Adipocyte (in vitro differentiated cells): ENCODE measurements around the gene CREB5.
"Not testable (repeated sequence)": the region's sequence is repeated elsewhere in the genome, so short reads cannot be mapped to it uniquely, and the experiment has no call there.

ENCODE experiments used
- DNase-seq: peaks from one replicate; pipeline ENCODE4 v3.0.0-alpha.2; 2015; ENCODE audit warnings: low read depth
- H3K27me3 ChIP-seq: replicated peaks from 2 replicates; pipeline ENCODE4 v1.7.0; 2013; ENCODE audit warnings: mild to moderate bottlenecking, low read length, moderate library complexity; ENCODE audit not compliant: control insufficient read depth, insufficient read depth
- H3K36me3 ChIP-seq: 2 replicates; pipeline ENCODE4 v1.7.0; 2013; ENCODE audit warnings: low read length, mild to moderate bottlenecking, moderate library complexity; ENCODE audit not compliant: control insufficient read depth, insufficient read depth, severe bottlenecking
- H3K4me1 ChIP-seq: 2 replicates; pipeline ENCODE4 v1.7.0; 2013; ENCODE audit warnings: mild to moderate bottlenecking, low read length, moderate library complexity; ENCODE audit not compliant: control insufficient read depth, insufficient read depth
- H3K4me3 ChIP-seq: 2 replicates; pipeline ENCODE4 v1.7.0; 2013; ENCODE audit warnings: mild to moderate bottlenecking, low read length, moderate library complexity
- H3K9ac ChIP-seq: 2 replicates; pipeline ENCODE4 v1.7.0; 2013; ENCODE audit warnings: mild to moderate bottlenecking, low read length, moderate library complexity
- H3K9me3 ChIP-seq: 2 replicates; pipeline ENCODE4 v1.7.0; 2013; ENCODE audit warnings: mild to moderate bottlenecking, low read length, moderate library complexity; ENCODE audit not compliant: control insufficient read depth

Gene CREB5

DNA sequence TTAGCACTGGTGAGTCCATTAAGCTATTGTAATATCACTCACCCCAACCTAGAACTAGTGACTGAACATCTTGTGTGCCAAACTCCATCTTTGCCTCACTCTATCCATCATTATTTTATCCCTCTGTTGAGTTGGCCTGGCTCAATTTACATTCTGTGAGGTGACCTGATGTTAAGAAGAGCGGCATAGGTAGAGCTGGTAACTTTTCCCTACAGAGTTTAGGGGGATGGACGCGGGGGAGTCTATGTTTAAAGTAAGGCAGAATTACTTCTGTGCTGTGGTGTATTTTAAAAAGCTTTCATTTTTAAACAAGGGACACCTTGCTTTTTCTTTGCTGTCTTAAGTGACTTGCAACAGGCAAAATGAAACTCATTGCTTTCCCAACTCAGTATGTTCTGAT is 186.3 kb downstream of the CREB5 start:
- no peaks in the 10 kb centered on the region for H3K36me3 ChIP-seq
- no peaks in the 10 kb centered on the region for H3K9me3 ChIP-seq
- DNase-seq, result no peak
- H3K27me3 ChIP-seq, result no peaks in the 10 kb centered on the region
- no peak overlapping the region for H3K4me3 ChIP-seq
- H3K9ac ChIP-seq, result no peak overlapping the region
- H3K4me1 ChIP-seq, result no peaks in the 10 kb centered on the region

DNA sequence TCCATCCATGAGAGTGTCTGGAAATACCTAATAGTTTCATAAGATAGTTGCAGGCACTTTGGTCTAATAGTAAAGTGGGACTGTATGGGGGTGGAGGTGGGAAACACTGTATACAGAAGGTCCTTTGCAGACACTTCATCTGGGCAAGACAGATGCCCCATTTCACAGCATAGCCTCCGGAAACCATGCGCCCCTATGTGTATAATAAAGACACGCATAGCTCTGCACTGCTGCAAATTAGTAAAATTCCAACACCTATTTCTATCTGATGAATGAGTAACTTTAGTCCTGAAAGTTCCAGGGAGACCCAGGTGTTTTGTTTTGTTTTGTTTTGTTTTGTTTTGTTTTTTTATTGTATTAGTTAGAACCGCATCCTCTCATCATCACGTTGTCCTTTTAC is 187.1 kb downstream of the CREB5 start:
- Histone ChIP-seq H3K9ac (no peak overlapping the region), H3K36me3 (no peaks in the 10 kb centered on the region), H3K27me3 (no peaks in the 10 kb centered on the region), H3K4me1 (no peaks in the 10 kb centered on the region), H3K4me3 (no peak overlapping the region), H3K9me3 (no peaks in the 10 kb centered on the region)
- no peak for DNase-seq

DNA sequence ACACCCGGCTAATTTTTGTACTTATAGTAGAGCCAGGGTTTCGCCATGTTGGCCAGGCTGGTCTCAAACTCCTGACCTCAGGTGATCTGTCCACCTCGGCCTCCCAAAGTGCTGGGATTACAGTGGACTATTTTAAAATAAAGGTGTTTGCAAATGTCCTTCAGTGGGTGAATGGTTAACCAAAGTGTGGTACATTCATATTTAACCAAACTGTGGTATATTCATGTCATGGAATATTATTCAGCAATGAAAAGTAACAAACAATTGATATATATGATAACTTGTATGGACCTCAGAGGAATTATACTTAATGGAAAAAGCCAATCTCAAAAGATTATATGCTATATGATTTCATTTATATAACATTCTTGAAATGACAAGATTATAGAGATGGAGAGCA is 190.0 kb downstream of the CREB5 start:
- no peaks in the 10 kb centered on the region for H3K4me1 ChIP-seq
- no peaks in the 10 kb centered on the region for H3K27me3 ChIP-seq
- H3K36me3 ChIP-seq, result no peaks in the 10 kb centered on the region

DNA sequence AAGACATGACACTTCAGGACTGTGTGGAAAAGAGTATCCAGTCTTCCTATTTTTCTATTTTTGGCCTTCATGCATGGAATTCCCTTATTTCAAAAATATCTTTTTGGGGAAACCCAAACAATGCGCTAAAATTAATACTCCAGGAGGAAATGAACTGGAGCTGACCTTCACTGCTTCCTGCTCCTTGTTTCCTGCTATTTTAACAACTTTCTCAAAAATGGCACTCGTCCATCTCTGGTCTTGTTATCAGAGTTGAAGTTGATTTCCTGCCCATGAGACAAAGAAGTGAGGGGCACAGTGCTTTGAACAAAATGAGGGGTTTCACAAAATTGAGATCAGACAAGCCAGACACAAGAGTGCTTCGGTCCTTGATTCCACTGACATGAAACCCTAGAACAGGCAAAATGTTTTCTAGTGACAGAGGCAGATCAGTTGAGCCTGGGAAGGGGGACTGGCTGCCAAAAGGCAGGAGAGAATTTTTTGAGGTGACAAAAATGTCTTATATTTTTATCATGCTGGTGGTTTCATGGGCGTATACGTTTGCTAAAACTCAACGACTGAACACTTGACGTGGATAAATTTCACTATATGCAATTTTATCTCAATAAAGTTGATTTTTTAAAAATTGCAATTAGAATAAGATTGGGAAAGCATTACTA is 193.2 kb downstream of the CREB5 start:
- H3K9me3 ChIP-seq, result no peaks in the 10 kb centered on the region
- peaks cover 11% of the 10 kb centered on the region for H3K4me1 ChIP-seq
- H3K4me3 ChIP-seq, result no peak overlapping the region
- H3K9ac ChIP-seq, result no peak overlapping the region
- H3K27me3 ChIP-seq, result no peaks in the 10 kb centered on the region
- DNase-seq, result no peak
- H3K36me3 ChIP-seq, result no peaks in the 10 kb centered on the region

More for the DNA sequence above, 190.0 kb downstream of the CREB5 start:
- DNase-seq, result no peak
- Histone ChIP-seq H3K9me3 (no peaks in the 10 kb centered on the region), H3K9ac (no peak overlapping the region), H3K4me3 (no peak overlapping the region)

DNA sequence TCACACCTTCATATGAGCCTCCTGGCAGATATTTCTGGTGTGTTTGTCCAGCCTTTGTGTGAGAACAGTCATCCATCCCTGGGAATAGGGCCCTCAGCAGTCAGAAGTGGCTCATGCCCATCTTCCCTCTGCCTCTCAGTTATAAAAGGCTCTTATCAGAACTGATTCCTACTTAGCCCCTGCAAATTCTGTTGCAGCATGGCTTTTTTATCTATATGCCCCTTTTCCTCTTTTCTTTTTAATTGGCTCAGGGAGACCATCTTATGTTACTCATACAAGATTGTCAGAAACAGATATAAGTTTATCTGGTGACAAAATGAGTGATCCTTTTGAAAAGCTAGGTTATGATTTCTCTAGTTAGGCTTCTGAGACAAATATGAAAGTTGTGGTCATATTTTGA is 194.1 kb downstream of the CREB5 start:
- no peak for DNase-seq
- H3K4me3 ChIP-seq, result no peak overlapping the region
- H3K27me3 ChIP-seq, result no peaks in the 10 kb centered on the region
- H3K36me3 ChIP-seq, result no peaks in the 10 kb centered on the region
- H3K9ac ChIP-seq, result no peak overlapping the region
- H3K4me1 ChIP-seq, result peaks cover 11% of the 10 kb centered on the region
- no peaks in the 10 kb centered on the region for H3K9me3 ChIP-seq

DNA sequence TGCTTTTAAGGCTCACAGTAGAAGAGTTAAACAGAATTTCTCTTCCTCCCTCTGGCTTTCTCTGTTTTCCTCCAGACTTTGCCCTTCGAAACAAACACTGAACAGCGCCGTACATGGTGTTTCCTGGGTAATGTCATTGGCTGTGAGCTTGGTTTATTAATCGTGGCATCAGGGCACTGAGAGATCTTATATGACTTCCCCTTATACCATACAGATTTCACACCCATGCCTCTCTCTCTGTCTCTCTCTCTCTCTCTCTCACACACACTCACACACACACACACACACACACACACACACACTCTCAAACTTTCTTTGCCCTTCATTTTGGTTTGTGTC is 195.5 kb downstream of the CREB5 start:
- Histone ChIP-seq H3K4me1 (peaks cover 11% of the 10 kb centered on the region), H3K9ac (no peak overlapping the region), H3K27me3 (no peaks in the 10 kb centered on the region), H3K36me3 (no peaks in the 10 kb centered on the region), H3K9me3 (no peaks in the 10 kb centered on the region), H3K4me3 (no peak overlapping the region)
- no peak for DNase-seq

DNA sequence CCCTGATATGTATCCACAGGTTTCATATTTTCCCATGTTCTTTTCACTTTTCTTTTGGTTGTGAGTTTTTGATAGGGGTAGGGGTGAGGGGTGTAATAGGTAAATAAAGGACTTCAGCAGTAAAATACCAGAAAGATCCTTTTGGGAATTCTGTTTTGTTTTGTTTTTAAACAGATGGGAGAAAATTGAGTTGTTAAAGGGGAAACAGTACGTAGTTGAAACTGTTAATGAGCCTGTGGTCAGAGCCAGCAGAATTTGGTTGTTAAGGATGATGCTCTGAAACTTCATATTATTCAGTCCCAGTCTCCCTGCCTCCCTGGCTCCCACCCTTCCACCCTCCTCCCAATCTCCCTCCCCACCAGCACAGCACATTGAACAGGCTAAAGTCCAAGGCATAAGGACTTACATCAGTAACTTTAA is 195.9 kb downstream of the CREB5 start:
- no peak overlapping the region for H3K9ac ChIP-seq
- no peak for DNase-seq
- H3K4me1 ChIP-seq, result peaks cover 11% of the 10 kb centered on the region
- no peaks in the 10 kb centered on the region for H3K36me3 ChIP-seq
- no peak overlapping the region for H3K4me3 ChIP-seq
- H3K9me3 ChIP-seq, result no peaks in the 10 kb centered on the region
- no peaks in the 10 kb centered on the region for H3K27me3 ChIP-seq

DNA sequence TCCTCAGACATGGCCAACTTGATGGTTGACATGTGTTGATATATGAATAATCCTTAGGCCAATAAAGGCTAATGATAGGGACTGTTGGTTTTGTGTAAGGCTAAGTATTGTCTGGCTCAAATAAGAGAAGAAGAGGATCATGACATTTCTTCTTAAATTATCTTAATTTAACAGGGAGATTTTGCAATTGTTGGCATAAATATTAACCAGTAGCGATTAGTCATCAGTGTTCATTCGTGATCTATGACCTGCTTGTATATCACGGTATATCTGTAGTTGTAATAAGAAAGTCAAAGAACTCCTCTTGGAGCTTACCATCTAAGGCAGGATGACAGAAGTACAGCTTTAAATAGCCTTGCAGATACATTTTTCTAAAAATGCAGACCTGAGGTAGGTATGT is 196.4 kb downstream of the CREB5 start:
- no peaks in the 10 kb centered on the region for H3K27me3 ChIP-seq
- no peak overlapping the region for H3K9ac ChIP-seq
- H3K36me3 ChIP-seq, result no peaks in the 10 kb centered on the region
- no peak for DNase-seq
- H3K4me3 ChIP-seq, result no peak overlapping the region
- H3K9me3 ChIP-seq, result no peaks in the 10 kb centered on the region
- peaks cover 11% of the 10 kb centered on the region for H3K4me1 ChIP-seq

DNA sequence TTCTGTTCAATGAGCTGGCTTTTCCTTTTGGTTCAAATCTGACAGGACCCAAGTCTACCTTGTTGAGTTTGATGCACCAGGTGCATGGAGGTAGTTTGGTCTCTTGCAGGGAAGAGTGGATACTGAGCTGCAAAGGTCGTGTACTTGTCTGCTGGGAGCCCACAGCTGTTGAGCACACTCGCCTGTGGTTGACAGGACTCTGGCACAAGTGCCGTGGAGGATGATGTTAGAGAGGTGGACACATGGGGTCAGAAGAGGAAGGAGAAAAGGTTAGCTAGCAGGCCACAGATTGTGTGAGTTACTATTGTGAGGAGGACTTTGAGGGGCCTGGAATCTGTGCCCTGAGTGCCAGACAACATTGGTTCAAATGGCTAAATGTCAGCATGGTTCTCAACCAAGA is 197.3 kb downstream of the CREB5 start:
- H3K4me3 ChIP-seq, result no peak overlapping the region

DNA sequence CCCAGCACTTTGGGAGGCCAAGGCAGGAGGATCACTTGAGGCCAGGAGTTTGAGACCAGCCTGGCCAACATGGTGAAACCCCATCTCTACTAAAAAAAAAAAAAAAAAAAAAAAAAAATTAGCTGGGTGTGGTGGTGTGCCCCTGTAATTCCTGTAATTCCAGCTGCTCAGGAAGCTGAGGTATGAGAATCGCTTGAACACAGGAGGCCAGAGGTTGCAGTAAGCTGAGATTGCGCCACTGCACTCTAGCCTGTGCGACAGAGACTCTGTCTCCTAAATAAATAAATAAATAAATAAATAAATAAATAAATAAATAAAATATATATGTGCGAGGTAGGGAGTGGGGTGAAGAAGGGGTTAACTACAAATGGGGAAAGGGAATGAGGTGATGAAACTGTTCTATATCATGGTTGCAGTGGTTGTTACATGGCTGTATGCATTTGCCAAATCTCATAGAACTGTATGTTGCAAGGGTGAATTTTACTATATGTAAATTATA is 199.1 kb downstream of the CREB5 start:
- H3K4me3 ChIP-seq, H3K9ac ChIP-seq, H3K27me3 ChIP-seq, H3K36me3 ChIP-seq, H3K9me3 ChIP-seq, DNase-seq: not testable (repeated sequence)
- H3K4me1 ChIP-seq, result peaks cover 11% of the 10 kb centered on the region

More for the DNA sequence above, 197.3 kb downstream of the CREB5 start:
- Histone ChIP-seq H3K9me3 (no peaks in the 10 kb centered on the region), H3K27me3 (no peaks in the 10 kb centered on the region), H3K36me3 (no peaks in the 10 kb centered on the region), H3K4me1 (peaks cover 11% of the 10 kb centered on the region), H3K9ac (no peak overlapping the region)
- DNase-seq, result no peak

DNA sequence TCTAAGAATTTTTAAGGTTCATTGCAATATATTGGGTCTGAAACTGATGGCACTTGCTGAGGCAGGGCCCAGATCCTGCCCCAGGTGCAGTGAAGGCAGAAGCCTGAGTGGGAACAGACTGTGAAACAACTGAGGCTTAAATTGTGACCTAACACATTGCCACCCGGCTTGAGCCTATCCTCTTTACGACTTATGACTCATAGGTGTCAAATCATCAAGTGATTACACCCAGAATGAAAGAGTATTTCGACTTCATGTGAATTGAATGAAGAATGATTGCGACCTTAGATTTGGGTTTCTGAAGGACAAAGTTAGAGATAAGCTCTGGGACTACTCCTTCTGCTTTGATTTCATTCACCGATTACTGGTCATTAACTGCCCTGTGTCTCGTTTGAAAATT is 200.9 kb downstream of the CREB5 start:
- Histone ChIP-seq H3K27me3 (no peaks in the 10 kb centered on the region), H3K36me3 (no peaks in the 10 kb centered on the region), H3K9ac (no peak overlapping the region), H3K4me1 (peaks cover 11% of the 10 kb centered on the region), H3K4me3 (no peak overlapping the region), H3K9me3 (no peaks in the 10 kb centered on the region)
- DNase-seq, result no peak

DNA sequence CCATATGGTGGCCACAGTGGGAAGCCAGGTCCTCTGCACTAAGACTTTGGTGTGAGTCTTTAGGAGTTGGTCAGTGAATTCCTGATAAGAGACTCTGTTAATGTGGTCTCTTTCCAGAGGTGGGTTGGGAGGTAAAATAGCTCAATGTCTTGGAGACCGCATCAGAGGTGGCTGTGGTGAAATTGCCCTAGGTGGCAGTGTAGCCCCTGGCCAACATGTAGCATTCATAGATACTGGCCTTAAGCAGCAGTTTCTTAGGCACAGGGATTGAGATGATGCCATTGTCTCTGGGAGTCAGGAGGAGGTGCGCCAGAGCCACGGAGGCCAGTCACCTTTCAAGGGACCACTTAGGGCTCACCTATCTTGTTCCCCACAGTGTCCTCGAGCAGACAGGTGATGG is 202.8 kb downstream of the CREB5 start:
- Histone ChIP-seq H3K9ac (no peak overlapping the region), H3K27me3 (no peaks in the 10 kb centered on the region), H3K4me1 (peaks cover 4% of the 10 kb centered on the region), H3K9me3 (no peaks in the 10 kb centered on the region), H3K36me3 (no peaks in the 10 kb centered on the region), H3K4me3 (no peak overlapping the region)
- no peak for DNase-seq
